ENCODE results near the gene TPPP.
"Not testable (repeated sequence)": the region's sequence is repeated elsewhere in the genome, so short reads cannot be mapped to it uniquely, and the experiment has no call there.

TPPP gene

GRCh38 chr5:690293-690692 lies 2.9 kb downstream of the TPPP start:
- CTCF ChIA-PET; POLR2A ChIA-PET; H3K4me3 ChIP-seq (ENCODE audit: low read depth, low read length); H3K4me1 ChIP-seq (ENCODE audit: control insufficient read depth, insufficient read depth, low read length); H3K27ac ChIP-seq (ENCODE audit: extremely low read depth, low read depth, low read length); H3K36me3 ChIP-seq (ENCODE audit: control insufficient read depth in 2 of 2, insufficient read depth in 1 of 2, low read length in 2 of 2); H3K9me3 ChIP-seq (ENCODE audit: control insufficient read depth, insufficient read depth, low read depth, low read length): not testable (repeated sequence)

DNA sequence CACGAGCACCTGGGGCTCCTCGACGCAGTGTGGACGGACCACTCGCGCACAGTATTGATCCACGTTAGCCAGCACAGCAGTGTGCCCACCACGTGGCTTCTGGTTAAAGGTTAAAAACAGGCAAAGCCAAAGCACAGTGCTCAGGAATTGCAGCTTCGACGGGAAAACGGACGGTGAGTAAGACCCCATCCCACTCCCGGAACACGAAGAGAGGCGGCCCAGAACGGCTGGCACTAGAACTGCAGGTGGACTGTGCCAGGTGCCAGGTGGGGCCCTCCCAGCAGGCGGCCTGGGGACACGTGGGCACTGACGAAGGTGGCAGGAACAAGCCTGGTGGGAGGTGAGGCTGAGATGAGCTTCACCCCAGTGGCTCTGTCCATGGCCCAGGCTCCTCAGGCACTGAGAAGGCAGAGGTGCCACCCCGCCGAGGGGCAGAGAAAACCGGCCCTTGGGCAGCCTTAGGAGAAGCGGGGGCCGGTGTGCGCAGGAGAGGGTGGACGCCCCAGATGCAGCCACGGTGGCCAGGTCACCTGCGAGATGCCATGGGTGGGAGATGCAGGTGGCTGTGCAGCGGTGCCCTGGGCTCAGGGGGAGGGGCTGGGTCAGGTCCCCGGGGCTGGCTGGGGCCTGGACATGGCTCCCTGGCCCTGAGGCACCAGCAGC lies 4.7 kb downstream of the TPPP start:
- H3K4me1 ChIP-seq (ENCODE audit: control insufficient read depth, insufficient read depth, low read length); H3K4me3 ChIP-seq (ENCODE audit: low read depth, low read length); H3K9me3 ChIP-seq (ENCODE audit: control insufficient read depth, insufficient read depth, low read depth, low read length); CTCF ChIA-PET; H3K36me3 ChIP-seq (ENCODE audit: control insufficient read depth in 2 of 2, insufficient read depth in 1 of 2, low read length in 2 of 2); POLR2A ChIA-PET; H3K27ac ChIP-seq (ENCODE audit: extremely low read depth, low read depth, low read length): not testable (repeated sequence)

GRCh38 chr5:686936-687335 lies 6.2 kb downstream of the TPPP start:
- POLR2A ChIA-PET; H3K27ac ChIP-seq (ENCODE audit: extremely low read depth, low read depth, low read length); H3K9me3 ChIP-seq (ENCODE audit: control insufficient read depth, insufficient read depth, low read depth, low read length); H3K4me1 ChIP-seq (ENCODE audit: control insufficient read depth, insufficient read depth, low read length); H3K4me3 ChIP-seq (ENCODE audit: low read depth, low read length); H3K36me3 ChIP-seq (ENCODE audit: control insufficient read depth in 2 of 2, insufficient read depth in 1 of 2, low read length in 2 of 2); CTCF ChIA-PET: not testable (repeated sequence)

DNA sequence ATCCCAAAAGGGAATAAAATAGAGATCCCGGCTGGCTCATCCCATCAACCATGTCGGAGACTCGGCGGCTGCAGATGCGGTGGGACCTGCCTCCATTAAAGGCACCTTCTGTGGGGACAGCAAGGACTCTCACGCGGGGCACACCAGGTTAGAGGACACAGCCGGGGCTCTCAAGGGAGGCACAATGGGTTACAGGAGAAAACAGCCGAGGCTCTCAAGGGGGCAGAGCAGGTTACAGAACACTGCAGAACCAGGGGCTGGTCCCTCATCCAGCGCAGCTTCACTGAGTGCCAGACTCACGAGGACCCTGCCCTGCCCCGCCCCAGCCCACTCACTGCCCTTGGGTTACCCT lies 7.0 kb downstream of the TPPP start:
- H3K36me3 ChIP-seq (ENCODE audit: control insufficient read depth in 2 of 2, insufficient read depth in 1 of 2, low read length in 2 of 2); H3K27ac ChIP-seq (ENCODE audit: extremely low read depth, low read depth, low read length); CTCF ChIA-PET; H3K4me1 ChIP-seq (ENCODE audit: control insufficient read depth, insufficient read depth, low read length); H3K4me3 ChIP-seq (ENCODE audit: low read depth, low read length); POLR2A ChIA-PET; H3K9me3 ChIP-seq (ENCODE audit: control insufficient read depth, insufficient read depth, low read depth, low read length): not testable (repeated sequence)

- ChIA-PET POLR2A (no interaction called here), CTCF (no interaction called here)
- no peaks in the 10 kb centered on the region for H3K4me1 ChIP-seq (ENCODE audit: control insufficient read depth, insufficient read depth, low read length)
- H3K4me3 ChIP-seq (ENCODE audit: low read depth, low read length) = no peak overlapping the region
- H3K9me3 ChIP-seq (ENCODE audit: control insufficient read depth, insufficient read depth, low read depth, low read length) = no peaks in the 10 kb centered on the region
- TF ChIP-seq ZNF449 (tag by site-specific recombination; IDR thresholded peaks at IDR 0.05) (no peak), ZBTB8A (tag by site-specific recombination; IDR thresholded peaks at IDR 0.05) (no peak), BCL11B (tag by site-specific recombination; IDR thresholded peaks at IDR 0.05; ENCODE audit: low read depth) (0 out of 2 replicates have a peak, but pooled peaks have one; percentile 8)
- H3K36me3 ChIP-seq (ENCODE audit: control insufficient read depth in 2 of 2, insufficient read depth in 1 of 2, low read length in 2 of 2) = no peaks in the 10 kb centered on the region
- no peak overlapping the region for H3K27ac ChIP-seq (ENCODE audit: extremely low read depth, low read depth, low read length)
Measured at GRCh38 chr5:685262-686171, 7.6 kb downstream of the TPPP start.

DNA sequence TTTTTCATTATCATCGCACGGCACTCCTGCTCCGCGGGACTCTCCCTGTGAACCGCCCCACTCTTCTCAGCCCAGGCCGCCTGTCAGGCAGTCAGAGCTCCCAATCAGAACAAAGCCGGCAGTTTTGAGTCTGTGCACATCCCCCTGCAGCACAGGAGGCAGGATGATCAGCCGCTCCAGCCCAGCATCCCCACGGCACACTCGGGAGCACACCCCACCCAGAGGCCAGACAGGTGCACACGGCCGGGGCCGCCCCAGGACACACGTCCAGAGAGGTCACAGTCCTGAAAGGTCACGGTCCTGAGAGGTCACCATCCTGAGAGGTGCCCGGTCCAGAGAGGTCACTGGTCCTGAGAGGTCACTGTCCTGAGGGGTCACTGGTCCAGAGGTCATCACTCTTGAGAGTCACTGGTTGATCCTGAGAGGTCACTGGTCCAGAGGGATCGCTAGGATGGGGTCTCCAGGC lies 8.4 kb downstream of the TPPP start:
- CTCF ChIA-PET = no interaction called here
- TF ChIP-seq, protein P1, sequence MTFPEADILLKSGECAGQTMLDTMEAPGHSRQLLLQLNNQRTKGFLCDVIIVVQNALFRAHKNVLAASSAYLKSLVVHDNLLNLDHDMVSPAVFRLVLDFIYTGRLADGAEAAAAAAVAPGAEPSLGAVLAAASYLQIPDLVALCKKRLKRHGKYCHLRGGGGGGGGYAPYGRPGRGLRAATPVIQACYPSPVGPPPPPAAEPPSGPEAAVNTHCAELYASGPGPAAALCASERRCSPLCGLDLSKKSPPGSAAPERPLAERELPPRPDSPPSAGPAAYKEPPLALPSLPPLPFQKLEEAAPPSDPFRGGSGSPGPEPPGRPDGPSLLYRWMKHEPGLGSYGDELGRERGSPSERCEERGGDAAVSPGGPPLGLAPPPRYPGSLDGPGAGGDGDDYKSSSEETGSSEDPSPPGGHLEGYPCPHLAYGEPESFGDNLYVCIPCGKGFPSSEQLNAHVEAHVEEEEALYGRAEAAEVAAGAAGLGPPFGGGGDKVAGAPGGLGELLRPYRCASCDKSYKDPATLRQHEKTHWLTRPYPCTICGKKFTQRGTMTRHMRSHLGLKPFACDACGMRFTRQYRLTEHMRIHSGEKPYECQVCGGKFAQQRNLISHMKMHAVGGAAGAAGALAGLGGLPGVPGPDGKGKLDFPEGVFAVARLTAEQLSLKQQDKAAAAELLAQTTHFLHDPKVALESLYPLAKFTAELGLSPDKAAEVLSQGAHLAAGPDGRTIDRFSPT (tag by site-specific recombination; IDR thresholded peaks at IDR 0.05) = no peak
- TF ChIP-seq BCL11A (tag by site-specific recombination; IDR thresholded peaks at IDR 0.05; ENCODE audit: low read depth) (peak; percentile 99), BCL11B (tag by site-specific recombination; IDR thresholded peaks at IDR 0.05; ENCODE audit: low read depth) (peak; percentile 99)

More for the DNA sequence above, 8.4 kb downstream of the TPPP start:
- H3K9me3 ChIP-seq (ENCODE audit: control insufficient read depth, insufficient read depth, low read depth, low read length) = no peaks in the 10 kb centered on the region
- POLR2A ChIA-PET = no interaction called here
- H3K27ac ChIP-seq (ENCODE audit: extremely low read depth, low read depth, low read length) = no peak overlapping the region
- H3K4me3 ChIP-seq (ENCODE audit: low read depth, low read length) = no peak overlapping the region
- H3K36me3 ChIP-seq (ENCODE audit: control insufficient read depth in 2 of 2, insufficient read depth in 1 of 2, low read length in 2 of 2) = no peaks in the 10 kb centered on the region
- no peaks in the 10 kb centered on the region for H3K4me1 ChIP-seq (ENCODE audit: control insufficient read depth, insufficient read depth, low read length)

All from HEK293 (cell line).